IMR-90 (cell line): ENCODE results near the gene POLR1B.

Source experiments
- CHD1 ChIP-seq: IDR thresholded peaks from 2 replicates; pipeline ENCODE4 v1.6.1; 2012; ENCODE audit warnings: low read depth, low read length, improper control_type of control experiment
- CTCF ChIP-seq: conservative IDR thresholded peaks from 2 replicates; pipeline ENCODE4 v1.5.1; 2012; ENCODE audit warnings: mild to moderate bottlenecking, low read depth, low read length, improper control_type of control experiment
- FOS ChIP-seq: fragments of 150-350 bp; IDR thresholded peaks from 2 replicates; pipeline ENCODE4 v1.6.1; 2016; ENCODE audit warnings: low read depth, low read length
- MAFK ChIP-seq: IDR thresholded peaks from 2 replicates; pipeline ENCODE4 v1.6.1; 2012; ENCODE audit warnings: low read depth, low read length, improper control_type of control experiment
- POLR2A ChIP-seq: IDR thresholded peaks from 2 replicates; pipeline ENCODE4 v1.6.1; 2012; ENCODE audit warnings: mild to moderate bottlenecking, low read depth, low read length
- RAD21 ChIP-seq: IDR thresholded peaks from 2 replicates; pipeline ENCODE4 v1.6.1; 2012; ENCODE audit warnings: low read length, improper control_type of control experiment
- RCOR1 ChIP-seq: IDR thresholded peaks from 2 replicates; pipeline ENCODE4 v1.6.1; 2012; ENCODE audit warnings: mild to moderate bottlenecking, low read length, improper control_type of control experiment; ENCODE audit not compliant: insufficient replicate concordance
- RFX5 ChIP-seq: IDR thresholded peaks from 2 replicates; pipeline ENCODE4 v1.8.0; 2012; ENCODE audit warnings: low read depth, mild to moderate bottlenecking, low read length, moderate library complexity
- SMC3 ChIP-seq: fragments of 150-350 bp; IDR thresholded peaks from 2 replicates; pipeline ENCODE4 v1.6.1; 2016; ENCODE audit warnings: low read depth, mild to moderate bottlenecking, antibody characterized with exemption, low read length, moderate library complexity

- TF ChIP-seq CTCF: no peak
- TF ChIP-seq POLR2A: no peak
- no peak for TF ChIP-seq SMC3
- no peak for TF ChIP-seq RFX5
- no peak for TF ChIP-seq MAFK
- no peak for TF ChIP-seq CHD1
- TF ChIP-seq RCOR1: no peak
- no peak for TF ChIP-seq RAD21
- TF ChIP-seq FOS: no peak
These were observed 11.5 kb upstream of the POLR1B start for GRCh38 chr2:112530728-112531127.
